ENCODE measurements around the gene HSD3B7.

The HSD3B7 gene

DNA sequence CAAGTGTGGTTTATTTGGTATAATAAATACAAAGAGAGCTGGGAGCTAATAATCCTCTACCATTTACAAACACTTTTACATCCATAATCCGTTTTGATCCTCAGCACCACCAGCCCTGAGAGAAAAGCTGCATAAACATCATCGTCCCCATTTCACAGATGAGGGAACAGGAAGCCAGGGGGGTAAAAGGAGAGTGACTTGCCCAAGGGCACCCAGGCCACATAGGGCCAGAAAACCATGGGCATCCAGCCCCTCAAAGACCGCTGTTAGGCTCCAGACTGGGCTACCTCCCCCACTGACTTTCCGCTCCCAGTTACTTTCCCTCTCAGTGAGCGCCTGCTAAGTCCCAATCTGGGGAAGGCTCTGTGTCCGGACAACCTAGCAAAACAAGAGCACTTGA is 18.7 kb downstream of the HSD3B7 start:
- no peak overlapping the region for H3K4me3 ChIP-seq (ENCODE audit: low read depth, low read length)
- TF ChIP-seq, protein P1, sequence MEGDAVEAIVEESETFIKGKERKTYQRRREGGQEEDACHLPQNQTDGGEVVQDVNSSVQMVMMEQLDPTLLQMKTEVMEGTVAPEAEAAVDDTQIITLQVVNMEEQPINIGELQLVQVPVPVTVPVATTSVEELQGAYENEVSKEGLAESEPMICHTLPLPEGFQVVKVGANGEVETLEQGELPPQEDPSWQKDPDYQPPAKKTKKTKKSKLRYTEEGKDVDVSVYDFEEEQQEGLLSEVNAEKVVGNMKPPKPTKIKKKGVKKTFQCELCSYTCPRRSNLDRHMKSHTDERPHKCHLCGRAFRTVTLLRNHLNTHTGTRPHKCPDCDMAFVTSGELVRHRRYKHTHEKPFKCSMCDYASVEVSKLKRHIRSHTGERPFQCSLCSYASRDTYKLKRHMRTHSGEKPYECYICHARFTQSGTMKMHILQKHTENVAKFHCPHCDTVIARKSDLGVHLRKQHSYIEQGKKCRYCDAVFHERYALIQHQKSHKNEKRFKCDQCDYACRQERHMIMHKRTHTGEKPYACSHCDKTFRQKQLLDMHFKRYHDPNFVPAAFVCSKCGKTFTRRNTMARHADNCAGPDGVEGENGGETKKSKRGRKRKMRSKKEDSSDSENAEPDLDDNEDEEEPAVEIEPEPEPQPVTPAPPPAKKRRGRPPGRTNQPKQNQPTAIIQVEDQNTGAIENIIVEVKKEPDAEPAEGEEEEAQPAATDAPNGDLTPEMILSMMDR (conservative IDR thresholded peaks at IDR 0.05; ENCODE audit: low read depth, low read length) = no peak

DNA sequence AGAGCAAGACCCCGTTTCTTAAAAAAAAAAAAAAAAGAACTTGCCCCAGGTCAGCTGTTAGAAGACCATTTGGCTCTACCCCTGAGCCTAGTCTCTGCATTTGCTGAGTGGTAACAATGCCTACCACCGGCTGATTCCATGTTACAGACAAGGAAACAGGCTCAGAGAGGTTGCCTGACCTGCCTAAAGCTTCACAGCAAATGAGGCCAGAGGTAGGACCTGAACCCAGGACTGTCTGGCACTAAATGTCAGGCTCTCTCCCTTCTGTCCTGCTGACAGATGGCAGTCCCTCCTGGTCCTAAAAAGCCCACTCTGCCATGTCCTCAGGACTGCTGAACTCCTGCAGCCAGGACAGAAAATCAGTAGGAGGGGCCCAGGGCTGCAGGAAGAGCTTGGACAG is 19.7 kb downstream of the HSD3B7 start:
- DNase-seq (ENCODE audit: low read depth) = no peak

More for the DNA sequence above, 18.7 kb downstream of the HSD3B7 start:
- DNase-seq (ENCODE audit: low read depth) = no peak

DNA sequence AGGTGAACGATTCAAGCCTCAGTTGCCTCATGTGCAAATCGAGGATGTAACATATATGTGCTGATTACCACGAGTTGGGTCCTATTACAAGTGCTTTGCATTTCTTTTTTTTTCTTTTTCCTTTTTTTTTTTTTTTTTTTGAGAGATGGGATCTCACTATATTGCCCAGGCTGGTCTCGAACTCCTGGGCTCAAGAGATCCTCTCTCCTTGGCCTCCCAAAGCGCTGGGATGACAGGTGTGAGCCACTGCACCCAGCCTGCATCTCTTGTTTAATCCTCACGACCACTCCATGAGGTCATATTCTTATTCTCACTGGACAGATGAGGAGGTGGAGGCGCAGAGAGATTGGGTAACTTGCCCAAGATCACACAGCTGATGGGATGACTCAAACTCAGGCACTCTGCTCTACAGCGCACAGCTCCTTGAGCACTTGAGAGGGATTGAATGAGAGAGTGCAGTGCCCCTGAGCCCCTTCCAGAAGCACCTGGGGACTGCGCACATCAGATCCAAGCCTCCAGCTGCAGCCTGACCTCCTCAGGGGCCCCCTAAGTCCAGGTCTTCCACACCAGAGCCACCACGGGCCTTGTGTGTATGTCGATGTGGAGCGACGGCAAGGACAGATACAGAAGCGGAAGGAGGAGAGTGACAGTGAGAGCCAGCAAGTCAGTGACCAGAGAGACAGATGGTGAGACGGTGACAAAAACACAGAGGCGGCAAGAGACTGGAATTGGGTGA is 20.5 kb downstream of the HSD3B7 start:
- TF ChIP-seq, protein P1 (conservative IDR thresholded peaks at IDR 0.05; ENCODE audit: low read depth, low read length) = no peak
- no peak overlapping the region for H3K4me3 ChIP-seq (ENCODE audit: low read depth, low read length)
- DNase-seq (ENCODE audit: low read depth) = no peak

More for the DNA sequence above, 19.7 kb downstream of the HSD3B7 start:
- TF ChIP-seq, protein P1 (conservative IDR thresholded peaks at IDR 0.05; ENCODE audit: low read depth, low read length) = no peak
- H3K4me3 ChIP-seq (ENCODE audit: low read depth, low read length) = no peak overlapping the region

DNA sequence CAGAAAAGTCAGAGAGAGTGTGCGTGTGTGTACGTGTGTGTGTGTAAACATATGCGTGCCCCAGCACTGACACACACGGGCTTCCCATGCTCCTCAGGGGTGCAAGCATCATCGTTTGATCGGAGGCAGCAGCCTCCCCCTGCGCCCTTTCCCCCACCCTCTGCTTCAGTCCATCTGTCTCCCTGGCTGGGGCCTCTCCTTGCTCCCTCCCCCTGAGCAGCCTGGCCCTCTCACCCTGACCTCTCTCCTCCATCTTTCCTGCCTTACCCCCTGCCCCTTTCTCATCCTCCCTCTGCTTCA is 21.0 kb downstream of the HSD3B7 start:
- no peak overlapping the region for H3K4me3 ChIP-seq (ENCODE audit: low read depth, low read length)
- TF ChIP-seq, protein P1 (conservative IDR thresholded peaks at IDR 0.05; ENCODE audit: low read depth, low read length) = no peak
- DNase-seq (ENCODE audit: low read depth) = no peak

DNA sequence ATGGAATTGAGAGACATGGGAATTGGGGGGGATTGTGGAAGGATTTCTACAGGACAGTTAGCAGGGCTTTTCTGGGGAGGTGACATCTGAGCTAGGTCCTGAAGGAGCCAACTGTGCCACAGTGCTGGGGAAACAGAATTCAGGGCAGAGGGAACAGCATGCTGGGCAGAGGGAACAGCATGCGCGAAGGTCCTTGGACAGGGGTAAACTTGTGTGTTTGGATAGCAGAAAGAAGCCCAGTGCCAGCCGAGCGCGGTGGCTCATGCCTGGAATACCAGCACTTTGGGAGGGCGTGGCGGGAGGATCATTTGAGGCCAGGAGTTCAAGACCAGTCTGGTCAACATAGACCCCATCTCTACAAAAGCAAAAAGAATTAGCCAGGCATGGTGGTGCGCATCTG is 21.6 kb downstream of the HSD3B7 start:
- TF ChIP-seq, protein P1 (conservative IDR thresholded peaks at IDR 0.05; ENCODE audit: low read depth, low read length) = no peak
- no peak for DNase-seq (ENCODE audit: low read depth)
- no peak overlapping the region for H3K4me3 ChIP-seq (ENCODE audit: low read depth, low read length)

DNA sequence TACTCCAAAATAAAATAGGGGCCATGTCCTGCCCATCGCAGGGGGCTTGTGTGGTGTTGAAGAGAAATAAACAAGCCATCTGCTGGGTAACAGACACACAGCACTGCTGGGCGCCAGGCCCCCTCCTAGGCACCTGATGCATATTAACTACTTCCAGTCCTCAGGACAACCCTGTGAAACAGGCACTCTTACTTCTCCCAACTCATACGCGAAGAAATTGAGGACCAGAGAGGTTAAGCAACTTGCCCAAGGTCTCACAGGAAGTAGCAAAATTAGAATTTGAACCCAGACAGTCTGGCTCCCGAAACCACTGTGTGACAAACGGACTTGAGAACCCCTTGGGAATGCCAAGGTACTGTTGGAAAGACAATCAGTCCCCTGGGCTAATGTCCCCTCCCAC is 22.7 kb downstream of the HSD3B7 start:
- H3K4me3 ChIP-seq (ENCODE audit: low read depth, low read length) = no peak overlapping the region
- no peak for DNase-seq (ENCODE audit: low read depth)
- TF ChIP-seq, protein P1 (conservative IDR thresholded peaks at IDR 0.05; ENCODE audit: low read depth, low read length) = no peak

DNA sequence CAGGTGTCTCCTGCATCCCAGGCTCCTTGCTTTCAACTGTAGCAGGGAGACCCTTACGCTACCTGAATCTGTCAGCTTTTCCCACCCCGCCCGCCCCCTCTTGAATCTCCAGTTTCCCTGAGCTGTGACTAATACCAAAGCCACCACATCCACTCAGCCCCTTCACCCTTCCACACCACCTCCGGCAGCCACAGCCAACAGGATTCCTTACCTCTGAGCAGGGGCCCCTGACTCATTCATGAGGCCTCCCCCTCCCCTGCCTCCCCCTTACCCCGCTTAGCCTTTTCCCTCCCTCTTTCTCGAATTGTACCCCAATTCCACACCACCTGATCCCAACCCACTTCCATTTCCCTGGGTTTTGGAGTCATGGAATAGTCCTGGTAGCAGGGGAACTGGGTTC is 23.1 kb downstream of the HSD3B7 start:
- TF ChIP-seq, protein P1 (conservative IDR thresholded peaks at IDR 0.05; ENCODE audit: low read depth, low read length) = no peak
- H3K4me3 ChIP-seq (ENCODE audit: low read depth, low read length) = no peak overlapping the region
- peak; percentile 62 for DNase-seq (ENCODE audit: low read depth)
